OCI-LY7 (cell line): ENCODE measurements around the gene TUBA1A.

Source experiments
- EZH2phosphoT487 ChIP-seq: fragments of 200-600 bp; sonication (generic); IDR thresholded peaks from 2 replicates; pipeline ENCODE4 v1.6.1; 2018; ENCODE audit warnings: low read depth, borderline replicate concordance, mild to moderate bottlenecking, mixed run types, antibody characterized with exemption, low read length, moderate library complexity, mixed read lengths
- TF ChIP-seq, protein P1 (sequence below): fragments of 200-600 bp; sonication (generic); conservative IDR thresholded peaks from 2 replicates; pipeline ENCODE4 v1.5.1; 2014; ENCODE audit warnings: mild to moderate bottlenecking, antibody characterized with exemption, low read length, moderate library complexity, mixed read lengths

- TF ChIP-seq, protein P1, sequence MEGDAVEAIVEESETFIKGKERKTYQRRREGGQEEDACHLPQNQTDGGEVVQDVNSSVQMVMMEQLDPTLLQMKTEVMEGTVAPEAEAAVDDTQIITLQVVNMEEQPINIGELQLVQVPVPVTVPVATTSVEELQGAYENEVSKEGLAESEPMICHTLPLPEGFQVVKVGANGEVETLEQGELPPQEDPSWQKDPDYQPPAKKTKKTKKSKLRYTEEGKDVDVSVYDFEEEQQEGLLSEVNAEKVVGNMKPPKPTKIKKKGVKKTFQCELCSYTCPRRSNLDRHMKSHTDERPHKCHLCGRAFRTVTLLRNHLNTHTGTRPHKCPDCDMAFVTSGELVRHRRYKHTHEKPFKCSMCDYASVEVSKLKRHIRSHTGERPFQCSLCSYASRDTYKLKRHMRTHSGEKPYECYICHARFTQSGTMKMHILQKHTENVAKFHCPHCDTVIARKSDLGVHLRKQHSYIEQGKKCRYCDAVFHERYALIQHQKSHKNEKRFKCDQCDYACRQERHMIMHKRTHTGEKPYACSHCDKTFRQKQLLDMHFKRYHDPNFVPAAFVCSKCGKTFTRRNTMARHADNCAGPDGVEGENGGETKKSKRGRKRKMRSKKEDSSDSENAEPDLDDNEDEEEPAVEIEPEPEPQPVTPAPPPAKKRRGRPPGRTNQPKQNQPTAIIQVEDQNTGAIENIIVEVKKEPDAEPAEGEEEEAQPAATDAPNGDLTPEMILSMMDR, result no peak
- no peak for TF ChIP-seq EZH2phosphoT487
These were observed 49.9 kb downstream of the TUBA1A start for GRCh38 chr12:49138999-49139398.
